HL-60 (cell line): ENCODE data around the gene ASGR1.

ENCODE experiments used
- GABPA ChIP-seq: IDR thresholded peaks from 2 replicates; pipeline ENCODE4 v1.6.1; 2012; ENCODE audit warnings: low read depth
- POLR2AphosphoS5 ChIP-seq: IDR thresholded peaks from 2 replicates; pipeline ENCODE4 v1.6.1; 2012; ENCODE audit warnings: low read depth
- SPI1 ChIP-seq: IDR thresholded peaks from 2 replicates; pipeline ENCODE4 v1.6.1; 2012; ENCODE audit warnings: low read depth, mild to moderate bottlenecking, borderline replicate concordance
- TF ChIP-seq, protein P1 (sequence below): IDR thresholded peaks from one replicate; pipeline ENCODE4 v1.5.1; 2011; ENCODE audit warnings: low read length, control low read depth, inconsistent platforms; ENCODE audit not compliant: insufficient read depth
- TF ChIP-seq, protein P2 (sequence below): IDR thresholded peaks from 2 replicates; pipeline ENCODE4 v1.6.1; 2012; ENCODE audit warnings: low read depth; ENCODE audit not compliant: insufficient replicate concordance

DNA sequence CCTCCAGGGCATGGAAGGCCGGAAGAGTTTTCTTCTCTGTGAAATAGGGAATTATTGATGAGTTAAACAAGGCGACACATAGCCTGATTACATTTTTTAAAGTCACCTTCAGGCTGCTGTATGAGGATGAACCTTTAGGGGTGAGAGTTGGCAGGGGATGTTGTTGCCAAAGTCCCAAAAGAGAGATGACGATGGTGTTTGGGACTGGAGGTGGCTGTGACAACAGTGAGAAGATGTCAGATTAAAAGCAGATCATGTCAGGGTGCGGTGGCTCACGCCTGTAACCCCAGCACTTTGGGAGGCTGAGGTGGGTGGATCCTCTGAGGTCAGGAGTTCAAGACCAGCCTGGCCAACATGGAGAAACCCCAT, 47.8 kb downstream of the ASGR1 start:
- TF ChIP-seq, protein P1, sequence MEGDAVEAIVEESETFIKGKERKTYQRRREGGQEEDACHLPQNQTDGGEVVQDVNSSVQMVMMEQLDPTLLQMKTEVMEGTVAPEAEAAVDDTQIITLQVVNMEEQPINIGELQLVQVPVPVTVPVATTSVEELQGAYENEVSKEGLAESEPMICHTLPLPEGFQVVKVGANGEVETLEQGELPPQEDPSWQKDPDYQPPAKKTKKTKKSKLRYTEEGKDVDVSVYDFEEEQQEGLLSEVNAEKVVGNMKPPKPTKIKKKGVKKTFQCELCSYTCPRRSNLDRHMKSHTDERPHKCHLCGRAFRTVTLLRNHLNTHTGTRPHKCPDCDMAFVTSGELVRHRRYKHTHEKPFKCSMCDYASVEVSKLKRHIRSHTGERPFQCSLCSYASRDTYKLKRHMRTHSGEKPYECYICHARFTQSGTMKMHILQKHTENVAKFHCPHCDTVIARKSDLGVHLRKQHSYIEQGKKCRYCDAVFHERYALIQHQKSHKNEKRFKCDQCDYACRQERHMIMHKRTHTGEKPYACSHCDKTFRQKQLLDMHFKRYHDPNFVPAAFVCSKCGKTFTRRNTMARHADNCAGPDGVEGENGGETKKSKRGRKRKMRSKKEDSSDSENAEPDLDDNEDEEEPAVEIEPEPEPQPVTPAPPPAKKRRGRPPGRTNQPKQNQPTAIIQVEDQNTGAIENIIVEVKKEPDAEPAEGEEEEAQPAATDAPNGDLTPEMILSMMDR: no peak
- TF ChIP-seq POLR2AphosphoS5 (no peak), GABPA (no peak), SPI1 (no peak)
- TF ChIP-seq, protein P2, sequence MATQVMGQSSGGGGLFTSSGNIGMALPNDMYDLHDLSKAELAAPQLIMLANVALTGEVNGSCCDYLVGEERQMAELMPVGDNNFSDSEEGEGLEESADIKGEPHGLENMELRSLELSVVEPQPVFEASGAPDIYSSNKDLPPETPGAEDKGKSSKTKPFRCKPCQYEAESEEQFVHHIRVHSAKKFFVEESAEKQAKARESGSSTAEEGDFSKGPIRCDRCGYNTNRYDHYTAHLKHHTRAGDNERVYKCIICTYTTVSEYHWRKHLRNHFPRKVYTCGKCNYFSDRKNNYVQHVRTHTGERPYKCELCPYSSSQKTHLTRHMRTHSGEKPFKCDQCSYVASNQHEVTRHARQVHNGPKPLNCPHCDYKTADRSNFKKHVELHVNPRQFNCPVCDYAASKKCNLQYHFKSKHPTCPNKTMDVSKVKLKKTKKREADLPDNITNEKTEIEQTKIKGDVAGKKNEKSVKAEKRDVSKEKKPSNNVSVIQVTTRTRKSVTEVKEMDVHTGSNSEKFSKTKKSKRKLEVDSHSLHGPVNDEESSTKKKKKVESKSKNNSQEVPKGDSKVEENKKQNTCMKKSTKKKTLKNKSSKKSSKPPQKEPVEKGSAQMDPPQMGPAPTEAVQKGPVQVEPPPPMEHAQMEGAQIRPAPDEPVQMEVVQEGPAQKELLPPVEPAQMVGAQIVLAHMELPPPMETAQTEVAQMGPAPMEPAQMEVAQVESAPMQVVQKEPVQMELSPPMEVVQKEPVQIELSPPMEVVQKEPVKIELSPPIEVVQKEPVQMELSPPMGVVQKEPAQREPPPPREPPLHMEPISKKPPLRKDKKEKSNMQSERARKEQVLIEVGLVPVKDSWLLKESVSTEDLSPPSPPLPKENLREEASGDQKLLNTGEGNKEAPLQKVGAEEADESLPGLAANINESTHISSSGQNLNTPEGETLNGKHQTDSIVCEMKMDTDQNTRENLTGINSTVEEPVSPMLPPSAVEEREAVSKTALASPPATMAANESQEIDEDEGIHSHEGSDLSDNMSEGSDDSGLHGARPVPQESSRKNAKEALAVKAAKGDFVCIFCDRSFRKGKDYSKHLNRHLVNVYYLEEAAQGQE: no peak
